Esophagus squamous epithelium (tissue), 5 donors: ENCODE measurements around the gene VGLL3. TPM values are rescaled to one million over a fixed set of nuclear protein-coding genes. Genes with fewer than 3 reads are reported as not detected.
A peak's percentile ranks its signal among the peaks of the same experiment; 100 is the strongest.

ENCODE experiments used
- DNase-seq: peaks from one replicate; lab custom pipeline; 2025; lab: John Stamatoyannopoulos, UW
- H3K27ac ChIP-seq, 4 donors: fragments of 200-600 bp; sonication (generic); one replicate each; pipeline ENCODE4 v1.5.1; 2016 to 2019; ENCODE audit warnings: mild to moderate bottlenecking in 1 of 4
- H3K27me3 ChIP-seq, 4 donors: fragments of 200-600 bp; sonication (generic); 1 replicate in 3 of 4; 2 replicates in 1 of 4; pipeline versions ENCODE4 v1.5.1 to v1.6.0; 2017 to 2021; ENCODE audit warnings: antibody characterized with exemption in 1 of 4
- H3K36me3 ChIP-seq, 3 donors: fragments of 200-600 bp; sonication (generic); one replicate each; pipeline ENCODE4 v1.5.1; 2016 to 2019
- H3K4me1 ChIP-seq, 3 donors: fragments of 200-600 bp; sonication (generic); one replicate each; pipeline ENCODE4 v1.5.1; 2017 to 2019
- H3K4me3 ChIP-seq, 4 donors: fragments of 200-600 bp; sonication (generic); 1 replicate in 3 of 4; 2 replicates in 1 of 4; pipeline ENCODE4 v1.5.1; 2016 to 2019; ENCODE audit warnings: mild to moderate bottlenecking in 2 of 4, moderate library complexity in 1 of 4
- H3K9me3 ChIP-seq, 3 donors: fragments of 200-600 bp; sonication (generic); one replicate each; pipeline ENCODE4 v1.5.1; 2016 to 2019
- POLR2A ChIP-seq, 4 donors: fragments of 450-650 bp; IDR thresholded peaks; one replicate each; pipeline ENCODE4 v1.6.1; 2017; ENCODE audit warnings: antibody characterized with exemption in 4 of 4, mild to moderate bottlenecking in 4 of 4, moderate library complexity in 3 of 4
- WGBS, 2 donors: methylation state at CpG; one replicate each; pipeline ENCODE4 v1.1.5; 2018; 5-methylcytosine and 5-hydroxymethylcytosine counted together
- intact Hi-C: fragments of 100-400 bp; cut with DNase I; formaldehyde crosslinking; loops from one replicate; pipeline ENCODE4 v1.15.0; 2022
- total RNA-seq, 4 donors: library from RNA; depleted of rRNA; stranded (reverse); fragments of >200 nt; gene quantifications; one replicate each; pipeline ENCODE4 v1.1.0, GENCODE V29; 2016
- TF ChIP-seq, protein P1 (sequence below), 6 experiments: fragments of 450-650 bp in 4 of 6; fragments of 200-600 bp in 2 of 6; sonication (generic) in 2 of 6; IDR thresholded peaks; one replicate each; pipeline ENCODE4 v1.5.1; 2016 to 2019; ENCODE audit warnings: antibody characterized with exemption in 6 of 6, mild to moderate bottlenecking in 4 of 6, moderate library complexity in 4 of 6
- donor health status: DM: yes; HTN: yes; CAD: no.

The VGLL3 gene
- total RNA-seq, 4 donors from 2014 or later, result 0.30 to 19.8 (median 4.1) TPM

DNA sequence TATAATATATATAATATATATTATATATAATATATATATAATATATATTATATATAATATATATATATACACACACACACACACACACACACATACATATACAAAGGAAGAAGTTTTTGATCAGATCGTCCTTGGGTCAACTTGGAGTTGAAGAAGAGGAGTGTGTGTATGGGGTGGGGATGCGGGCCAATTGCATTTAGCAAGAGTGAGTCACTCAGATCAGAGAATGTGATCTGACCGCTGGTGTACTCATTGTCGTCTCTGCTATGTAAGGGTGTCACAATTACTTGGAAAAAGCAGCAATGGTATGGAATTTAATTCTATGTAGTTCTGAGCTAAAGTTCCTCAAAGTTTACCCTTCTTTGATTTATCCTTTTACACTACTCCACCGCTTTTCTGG is 4.6 kb upstream of the VGLL3 start:
- H3K36me3 ChIP-seq, result no peaks in the 10 kb centered on the region
- no peak overlapping the region for H3K4me3 ChIP-seq
- DNase-seq, result no peak
- H3K27me3 ChIP-seq, result peaks cover 0 to 7% (median 0%) of the 10 kb centered on the region in 4 donors
- H3K4me1 ChIP-seq, result peaks cover 0 to 17% (median 5%) of the 10 kb centered on the region in 3 donors
- H3K9me3 ChIP-seq, result no peaks in the 10 kb centered on the region
- no peak overlapping the region for H3K27ac ChIP-seq
- intact Hi-C loops, result no loop called here
- 57 to 72% methylated on average over 4 to 5 of the region's 5 CpGs for WGBS, 2 donors
- no peak for TF ChIP-seq POLR2A (IDR thresholded peaks at IDR 0.05)
- TF ChIP-seq, protein P1, sequence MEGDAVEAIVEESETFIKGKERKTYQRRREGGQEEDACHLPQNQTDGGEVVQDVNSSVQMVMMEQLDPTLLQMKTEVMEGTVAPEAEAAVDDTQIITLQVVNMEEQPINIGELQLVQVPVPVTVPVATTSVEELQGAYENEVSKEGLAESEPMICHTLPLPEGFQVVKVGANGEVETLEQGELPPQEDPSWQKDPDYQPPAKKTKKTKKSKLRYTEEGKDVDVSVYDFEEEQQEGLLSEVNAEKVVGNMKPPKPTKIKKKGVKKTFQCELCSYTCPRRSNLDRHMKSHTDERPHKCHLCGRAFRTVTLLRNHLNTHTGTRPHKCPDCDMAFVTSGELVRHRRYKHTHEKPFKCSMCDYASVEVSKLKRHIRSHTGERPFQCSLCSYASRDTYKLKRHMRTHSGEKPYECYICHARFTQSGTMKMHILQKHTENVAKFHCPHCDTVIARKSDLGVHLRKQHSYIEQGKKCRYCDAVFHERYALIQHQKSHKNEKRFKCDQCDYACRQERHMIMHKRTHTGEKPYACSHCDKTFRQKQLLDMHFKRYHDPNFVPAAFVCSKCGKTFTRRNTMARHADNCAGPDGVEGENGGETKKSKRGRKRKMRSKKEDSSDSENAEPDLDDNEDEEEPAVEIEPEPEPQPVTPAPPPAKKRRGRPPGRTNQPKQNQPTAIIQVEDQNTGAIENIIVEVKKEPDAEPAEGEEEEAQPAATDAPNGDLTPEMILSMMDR (IDR thresholded peaks at IDR 0.05), result no peak

DNA sequence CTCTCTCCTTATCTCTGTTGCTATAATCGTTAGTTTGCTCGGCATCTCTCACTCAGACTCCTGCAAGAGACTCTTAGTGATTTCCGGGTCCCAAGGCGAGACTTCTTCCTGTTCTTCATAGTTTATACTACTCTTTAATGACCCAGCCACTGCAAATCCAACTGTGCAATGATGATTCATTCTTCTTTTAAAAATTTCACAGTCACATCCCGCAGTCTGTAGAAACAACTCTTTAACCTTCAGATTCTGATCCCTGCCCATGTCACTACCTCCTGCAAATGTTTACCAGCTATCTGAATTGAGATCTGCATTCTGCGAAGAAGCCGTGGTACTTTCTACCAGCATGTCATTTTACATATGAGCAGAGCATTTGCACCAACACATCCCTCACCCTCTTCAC is 2.8 kb upstream of the VGLL3 start:
- Histone ChIP-seq H3K9me3 (no peaks in the 10 kb centered on the region), H3K27me3 (peaks cover 0 to 18% (median 0%) of the 10 kb centered on the region in 4 donors), H3K27ac (peak overlapping the region in 1 of 4 donors; percentile 28), H3K4me3 (no peak overlapping the region), H3K36me3 (no peaks in the 10 kb centered on the region), H3K4me1 (peaks cover 0 to 24% (median 5%) of the 10 kb centered on the region in 3 donors)
- intact Hi-C loops, result no loop called here
- DNase-seq, result no peak
- WGBS, 2 donors, result 59 to 72% methylated on average over 7 of the region's 7 CpGs
- TF ChIP-seq POLR2A (IDR thresholded peaks at IDR 0.05), result no peak
- TF ChIP-seq, protein P1 (IDR thresholded peaks at IDR 0.05), result no peak

DNA sequence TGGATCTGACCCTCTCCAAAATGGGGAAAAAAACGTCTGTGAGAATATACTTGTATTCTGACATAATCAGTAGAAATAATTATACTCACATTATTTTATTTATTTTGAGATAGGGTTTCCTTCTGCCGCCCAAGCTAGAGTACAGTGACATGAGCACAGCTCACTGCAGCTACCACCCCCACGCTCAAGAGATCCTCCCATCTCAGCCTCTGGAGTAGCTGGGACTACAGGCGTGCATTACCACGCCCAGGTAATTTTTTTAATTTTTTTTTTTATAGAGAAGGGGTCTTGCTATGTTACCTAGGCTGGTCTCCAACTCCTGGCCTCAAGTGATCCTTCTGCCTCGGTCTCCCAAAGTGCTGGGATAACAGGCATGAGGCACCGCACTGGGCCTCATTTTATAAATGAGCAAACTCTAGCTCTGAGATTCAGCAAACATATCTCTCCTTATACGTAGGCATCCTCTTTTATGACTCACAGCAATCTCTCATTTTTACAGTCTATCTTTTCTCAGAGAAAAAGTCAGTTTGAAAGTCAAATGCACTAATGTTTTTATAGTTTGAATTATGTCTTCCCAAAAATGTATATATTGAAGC is 989 bp upstream of the VGLL3 start:
- Histone ChIP-seq H3K4me1 (peaks cover 0 to 31% (median 5%) of the 10 kb centered on the region in 3 donors), H3K4me3 (peak overlapping the region in 3 of 4 donors; percentile 58 to 79 (median 68)), H3K27me3 (peaks cover 0 to 18% (median 0%) of the 10 kb centered on the region in 4 donors), H3K9me3 (no peaks in the 10 kb centered on the region), H3K27ac (peak overlapping the region; percentile 73 to 91 (median 84)), H3K36me3 (no peaks in the 10 kb centered on the region)
- TF ChIP-seq, protein P1 (IDR thresholded peaks at IDR 0.05), result no peak
- no peak for TF ChIP-seq POLR2A (IDR thresholded peaks at IDR 0.05)
- intact Hi-C loops, result no loop called here
- DNase-seq, result no peak
- 41 to 48% methylated on average over 7 to 8 of the region's 8 CpGs for WGBS, 2 donors

DNA sequence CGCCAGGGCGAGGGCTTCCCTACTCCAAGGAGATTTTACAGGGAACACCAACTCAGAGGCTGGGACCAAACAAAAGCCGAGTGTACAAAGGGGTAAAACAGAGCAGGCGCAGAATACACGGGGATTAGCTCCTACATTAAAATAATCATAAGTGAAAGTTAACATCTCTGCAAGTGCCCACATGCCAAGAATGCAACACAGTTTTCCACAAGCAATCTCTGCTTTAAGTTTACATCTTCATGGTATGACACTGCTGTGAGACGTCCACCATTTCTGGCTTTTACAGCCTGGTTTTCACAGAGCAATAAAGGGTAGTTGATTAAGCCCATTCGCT is 500 bp upstream of the VGLL3 start:
- Histone ChIP-seq H3K9me3 (no peaks in the 10 kb centered on the region), H3K4me3 (peak overlapping the region; percentile 48 to 79 (median 63)), H3K36me3 (no peaks in the 10 kb centered on the region), H3K4me1 (peaks cover 0 to 31% (median 5%) of the 10 kb centered on the region in 3 donors), H3K27ac (peak overlapping the region; percentile 73 to 91 (median 84)), H3K27me3 (peaks cover 0 to 18% (median 0%) of the 10 kb centered on the region in 4 donors)
- no peak for DNase-seq
- WGBS, 2 donors, result 1 to 5% methylated on average over 3 to 7 of the region's 7 CpGs
- TF ChIP-seq, protein P1 (IDR thresholded peaks at IDR 0.05), result peak in 1 of 6 experiments; percentile 0
- no peak for TF ChIP-seq POLR2A (IDR thresholded peaks at IDR 0.05)
- intact Hi-C loops, result no loop called here

DNA sequence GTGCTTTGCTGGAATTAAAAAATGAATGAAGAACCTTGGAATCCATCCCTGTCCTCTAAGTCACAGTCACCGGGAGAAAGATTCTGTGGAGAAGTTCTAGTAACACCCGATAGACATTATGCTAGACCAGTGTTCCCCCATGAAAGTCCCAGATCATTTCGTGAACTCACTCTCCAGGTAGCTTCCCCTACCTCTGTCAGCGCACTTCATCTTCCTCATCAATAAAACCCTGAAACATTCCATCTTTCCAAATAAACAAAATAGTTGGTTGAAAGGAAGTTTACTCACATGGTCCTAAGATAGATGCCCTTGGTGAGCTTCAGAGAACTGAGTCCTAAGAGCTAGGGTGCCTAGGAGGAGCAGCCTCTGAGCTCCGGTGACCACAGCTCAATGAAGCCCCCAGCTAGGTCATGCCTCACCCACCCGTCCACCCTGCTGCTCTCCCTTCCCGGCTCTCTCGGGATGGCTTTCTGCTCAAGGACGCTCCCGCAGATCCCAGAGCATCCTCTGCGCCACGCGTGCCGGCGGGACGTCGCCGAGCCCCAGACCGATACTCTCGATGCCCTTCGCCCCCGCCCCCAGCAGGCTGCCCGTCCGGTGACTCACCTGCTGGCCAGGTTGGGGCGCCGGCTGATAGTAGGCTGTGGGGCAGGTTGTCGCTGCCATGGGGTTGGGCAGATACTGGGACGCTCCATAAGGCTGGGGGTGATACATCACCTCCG is 776 bp downstream of the VGLL3 start:
- 23 to 39% methylated on average over 4 to 5 of the region's 29 CpGs for WGBS, 2 donors
- no peak for DNase-seq
- no peak for TF ChIP-seq POLR2A (IDR thresholded peaks at IDR 0.05)
- TF ChIP-seq, protein P1 (IDR thresholded peaks at IDR 0.05), result no peak

More for the DNA sequence above, 776 bp downstream of the VGLL3 start:
- peaks cover 0 to 18% (median 0%) of the 10 kb centered on the region in 4 donors for H3K27me3 ChIP-seq
- H3K4me1 ChIP-seq, result peaks cover 0 to 31% (median 5%) of the 10 kb centered on the region in 3 donors
- intact Hi-C loops, result no loop called here
- H3K27ac ChIP-seq, result peak overlapping the region; percentile 73 to 91 (median 84)
- H3K36me3 ChIP-seq, result no peaks in the 10 kb centered on the region
- no peaks in the 10 kb centered on the region for H3K9me3 ChIP-seq
- H3K4me3 ChIP-seq, result peak overlapping the region; percentile 48 to 79 (median 63)
